ENCODE results near the gene DNAAF1.

Gene DNAAF1

GRCh38 chr16:84181144-84181915 lies 36.2 kb downstream of the DNAAF1 start:
- no peak overlapping the region for H3K4me3 ChIP-seq (ENCODE audit: low read depth, low read length)
- H3K27me3 ChIP-seq (replicated peaks), result no peaks in the 10 kb centered on the region
- DNase-seq, result no peak
- peaks cover 43% of the 10 kb centered on the region for H3K36me3 ChIP-seq (replicated peaks)
- in situ Hi-C loops (cut with HindIII; ENCODE audit: low pct_ligation_motif_present, low sequenced_read_pairs), result no loop called here
- TF ChIP-seq CTCF (IDR thresholded peaks at IDR 0.05; ENCODE audit: low read depth, low read length, missing control alignments), result no peak
- no peak overlapping the region for H3K27ac ChIP-seq

DNA sequence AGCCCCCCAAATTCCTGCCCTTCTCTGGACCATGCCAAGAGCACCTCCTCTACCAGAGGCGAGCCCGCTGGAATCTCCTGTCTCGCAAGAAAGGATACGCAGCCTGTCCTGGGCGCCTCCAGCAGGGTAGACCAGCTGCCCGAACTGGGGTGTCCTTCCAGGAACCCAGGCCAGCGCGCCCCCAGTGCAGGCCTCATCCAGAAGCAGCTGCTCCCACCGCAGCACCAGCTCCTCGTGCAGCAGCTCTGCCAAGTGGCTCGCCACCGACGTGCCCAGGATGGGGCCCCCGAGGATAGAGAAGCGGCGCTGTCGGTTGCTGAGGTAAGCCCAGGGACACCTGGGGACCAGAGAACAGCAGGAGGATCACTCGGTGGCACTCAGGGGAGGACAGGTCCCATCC lies 37.0 kb downstream of the DNAAF1 start:
- in situ Hi-C loops (cut with HindIII; ENCODE audit: low pct_ligation_motif_present, low sequenced_read_pairs), result no loop called here
- no peak overlapping the region for H3K27ac ChIP-seq
- no peak for DNase-seq
- H3K4me3 ChIP-seq (ENCODE audit: low read depth, low read length), result no peak overlapping the region
- H3K27me3 ChIP-seq (replicated peaks), result no peaks in the 10 kb centered on the region
- no peak for TF ChIP-seq CTCF (IDR thresholded peaks at IDR 0.05; ENCODE audit: low read depth, low read length, missing control alignments)
- H3K36me3 ChIP-seq (replicated peaks), result peaks cover 43% of the 10 kb centered on the region

- in situ Hi-C loops (cut with HindIII; ENCODE audit: low pct_ligation_motif_present, low sequenced_read_pairs), result no loop called here
- peaks cover 43% of the 10 kb centered on the region for H3K36me3 ChIP-seq (replicated peaks)
- no peaks in the 10 kb centered on the region for H3K27me3 ChIP-seq (replicated peaks)
- no peak for TF ChIP-seq CTCF (IDR thresholded peaks at IDR 0.05; ENCODE audit: low read depth, low read length, missing control alignments)
- no peak for DNase-seq
- H3K27ac ChIP-seq, result no peak overlapping the region
- no peak overlapping the region for H3K4me3 ChIP-seq (ENCODE audit: low read depth, low read length)
Measured at GRCh38 chr16:84182680-84183571, 37.8 kb downstream of the DNAAF1 start.

GRCh38 chr16:84183572-84183875 lies 38.4 kb downstream of the DNAAF1 start:
- peaks cover 37% of the 10 kb centered on the region for H3K36me3 ChIP-seq (replicated peaks)
- no peak for TF ChIP-seq CTCF (IDR thresholded peaks at IDR 0.05; ENCODE audit: low read depth, low read length, missing control alignments)
- H3K27me3 ChIP-seq (replicated peaks), result no peaks in the 10 kb centered on the region
- in situ Hi-C loops (cut with HindIII; ENCODE audit: low pct_ligation_motif_present, low sequenced_read_pairs), result no loop called here
- H3K27ac ChIP-seq, result no peak overlapping the region
- no peak for DNase-seq
- no peak overlapping the region for H3K4me3 ChIP-seq (ENCODE audit: low read depth, low read length)

GRCh38 chr16:84183911-84184591 lies 38.9 kb downstream of the DNAAF1 start:
- Histone ChIP-seq H3K36me3 (replicated peaks) (peaks cover 37% of the 10 kb centered on the region), H3K27me3 (replicated peaks) (no peaks in the 10 kb centered on the region), H3K27ac (no peak overlapping the region), H3K4me3 (ENCODE audit: low read depth, low read length) (no peak overlapping the region)
- no peak for TF ChIP-seq CTCF (IDR thresholded peaks at IDR 0.05; ENCODE audit: low read depth, low read length, missing control alignments)
- in situ Hi-C loops (cut with HindIII; ENCODE audit: low pct_ligation_motif_present, low sequenced_read_pairs), result no loop called here
- DNase-seq, result no peak

Measured in brain microvascular endothelial cell (primary cell).